OCI-LY7 (cell line): Measurements from ENCODE around the gene R3HDML. TPM values are rescaled to one million over a fixed set of nuclear protein-coding genes. Genes with fewer than 3 reads are reported as not detected.

ENCODE experiments used
- BruUV-seq: library from RNA; stranded (reverse); fragments of 400-500 nt; replicated peaks from 2 replicates; lab custom pipeline; 2021; lab: Mats Ljungman, UMichigan
- CTCF ChIA-PET: fragments of 300-600 bp; sonication (Branson Sonifier 250); formaldehyde crosslinking; loops from one replicate; lab custom pipeline; 2022; ENCODE audit warnings: antibody characterized with exemption; ENCODE audit not compliant: unreplicated experiment; lab: Charles Lee
- POLR2A ChIA-PET: fragments of 300-600 bp; sonication (Branson Sonifier 250); formaldehyde crosslinking; loops from one replicate; lab custom pipeline; 2022; ENCODE audit warnings: antibody characterized with exemption; lab: Charles Lee
- DNase-seq: peaks from one replicate; pipeline ENCODE4 v3.0.0-alpha.2; 2015; ENCODE audit warnings: low spot score
- H2AFZ ChIP-seq: fragments of 200-600 bp; sonication (generic), shearing (Covaris generic); 2 replicates; pipeline ENCODE4 v1.6.1; 2014; ENCODE audit warnings: mild to moderate bottlenecking, antibody characterized with exemption, low read length, moderate library complexity
- H3K27ac ChIP-seq: fragments of 200-600 bp; sonication (generic); 2 replicates; pipeline ENCODE4 v1.5.1; 2014; ENCODE audit warnings: mixed run types, low read depth, mild to moderate bottlenecking, moderate library complexity, low read length, inconsistent platforms; ENCODE audit not compliant: poor library complexity, severe bottlenecking
- H3K36me3 ChIP-seq: fragments of 200-600 bp; sonication (generic); 2 replicates; pipeline ENCODE4 v1.6.1; 2014; ENCODE audit warnings: mild to moderate bottlenecking, antibody characterized with exemption, low read length, moderate library complexity, mixed read lengths; ENCODE audit not compliant: insufficient read depth
- H3K4me1 ChIP-seq: fragments of 200-600 bp; sonication (generic); 2 replicates; pipeline ENCODE4 v1.5.1; 2014; ENCODE audit warnings: mild to moderate bottlenecking, low read length; ENCODE audit not compliant: insufficient read depth, poor library complexity, severe bottlenecking
- H3K4me2 ChIP-seq: fragments of 200-600 bp; sonication (generic); 2 replicates; pipeline ENCODE4 v1.6.1; 2014; ENCODE audit warnings: mild to moderate bottlenecking, low read length
- H3K4me3 ChIP-seq: fragments of 200-600 bp; sonication (generic); 2 replicates; pipeline ENCODE4 v1.5.1; 2014; ENCODE audit warnings: mild to moderate bottlenecking, low read depth, low read length; ENCODE audit not compliant: poor library complexity, severe bottlenecking
- H3K79me2 ChIP-seq: fragments of 200-600 bp; sonication (generic); 2 replicates; pipeline ENCODE4 v1.6.1; 2016; ENCODE audit warnings: low read depth, mild to moderate bottlenecking, low read length, moderate library complexity, mixed read lengths; ENCODE audit not compliant: insufficient read depth
- H3K9me2 ChIP-seq: fragments of 200-600 bp; sonication (generic); 2 replicates; pipeline ENCODE4 v1.6.1; 2016; ENCODE audit warnings: mild to moderate bottlenecking, low read length, mixed read lengths; ENCODE audit not compliant: insufficient read depth
- H3K9me3 ChIP-seq: fragments of 200-600 bp; sonication (generic); 2 replicates; pipeline ENCODE4 v1.6.1; 2014; ENCODE audit warnings: mild to moderate bottlenecking, mixed run types, low read length, mixed read lengths
- H4K20me1 ChIP-seq: fragments of 200-600 bp; sonication (generic); 2 replicates; pipeline ENCODE4 v1.6.1; 2014; ENCODE audit warnings: mild to moderate bottlenecking, antibody characterized with exemption, low read length, moderate library complexity, mixed read lengths; ENCODE audit not compliant: insufficient read depth
- EZH2phosphoT487 ChIP-seq: fragments of 200-600 bp; sonication (generic); IDR thresholded peaks from 2 replicates; pipeline ENCODE4 v1.6.1; 2018; ENCODE audit warnings: low read depth, borderline replicate concordance, mild to moderate bottlenecking, mixed run types, antibody characterized with exemption, low read length, moderate library complexity, mixed read lengths
- intact Hi-C: fragments of 100-400 bp; cut with micrococcal nuclease; formaldehyde crosslinking; loops from one replicate; pipeline ENCODE4 v1.10.0; 2022; ENCODE audit not compliant: unreplicated experiment
- total RNA-seq, 2 experiments: library from RNA; depleted of rRNA in 1 of 2; stranded (reverse); fragments of >200 nt in 1 of 2; shearing (Covaris generic) in 1 of 2; gene quantifications; 2 replicates each; pipeline ENCODE4 v1.2.3, GENCODE V29; 2014 to 2022
- TF ChIP-seq, protein P1 (sequence below): fragments of 200-600 bp; sonication (generic); conservative IDR thresholded peaks from 2 replicates; pipeline ENCODE4 v1.5.1; 2014; ENCODE audit warnings: mild to moderate bottlenecking, antibody characterized with exemption, low read length, moderate library complexity, mixed read lengths

The R3HDML gene
- total RNA-seq, 2 experiments from 2014 or later: not detected

DNA sequence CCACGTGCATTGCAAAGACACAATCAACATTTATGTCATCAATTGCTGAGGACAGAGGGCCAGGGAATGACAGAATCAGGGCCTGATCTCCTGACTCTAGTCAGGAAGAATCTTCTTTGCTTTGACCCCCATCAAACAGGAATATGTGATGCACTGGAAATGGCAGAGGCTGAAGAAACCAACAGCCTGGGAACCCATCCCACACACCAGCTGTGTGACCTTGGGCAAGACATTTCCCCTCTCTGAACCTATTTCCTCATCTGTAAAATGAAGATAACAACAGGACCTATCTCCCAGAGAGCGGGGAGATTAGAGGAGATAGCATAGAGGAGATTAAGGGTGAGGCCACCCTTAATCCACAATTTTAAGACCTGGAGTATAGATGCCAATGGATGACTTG is 20.2 kb downstream of the R3HDML start:
- Histone ChIP-seq H3K36me3 (no peaks in the 10 kb centered on the region), H2AFZ (no peak overlapping the region), H3K4me2 (no peak overlapping the region), H3K27ac (no peak overlapping the region), H3K9me2 (no peaks in the 10 kb centered on the region), H4K20me1 (no peaks in the 10 kb centered on the region), H3K9me3 (no peaks in the 10 kb centered on the region), H3K79me2 (no peaks in the 10 kb centered on the region), H3K4me3 (no peak overlapping the region), H3K4me1 (no peaks in the 10 kb centered on the region)
- TF ChIP-seq, protein P1, sequence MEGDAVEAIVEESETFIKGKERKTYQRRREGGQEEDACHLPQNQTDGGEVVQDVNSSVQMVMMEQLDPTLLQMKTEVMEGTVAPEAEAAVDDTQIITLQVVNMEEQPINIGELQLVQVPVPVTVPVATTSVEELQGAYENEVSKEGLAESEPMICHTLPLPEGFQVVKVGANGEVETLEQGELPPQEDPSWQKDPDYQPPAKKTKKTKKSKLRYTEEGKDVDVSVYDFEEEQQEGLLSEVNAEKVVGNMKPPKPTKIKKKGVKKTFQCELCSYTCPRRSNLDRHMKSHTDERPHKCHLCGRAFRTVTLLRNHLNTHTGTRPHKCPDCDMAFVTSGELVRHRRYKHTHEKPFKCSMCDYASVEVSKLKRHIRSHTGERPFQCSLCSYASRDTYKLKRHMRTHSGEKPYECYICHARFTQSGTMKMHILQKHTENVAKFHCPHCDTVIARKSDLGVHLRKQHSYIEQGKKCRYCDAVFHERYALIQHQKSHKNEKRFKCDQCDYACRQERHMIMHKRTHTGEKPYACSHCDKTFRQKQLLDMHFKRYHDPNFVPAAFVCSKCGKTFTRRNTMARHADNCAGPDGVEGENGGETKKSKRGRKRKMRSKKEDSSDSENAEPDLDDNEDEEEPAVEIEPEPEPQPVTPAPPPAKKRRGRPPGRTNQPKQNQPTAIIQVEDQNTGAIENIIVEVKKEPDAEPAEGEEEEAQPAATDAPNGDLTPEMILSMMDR: no peak
- TF ChIP-seq EZH2phosphoT487: no peak
- ChIA-PET CTCF (no interaction called here), POLR2A (no interaction called here)
- no peak for DNase-seq
- BruUV-seq: no TSS peak
- intact Hi-C loops: no loop called here

DNA sequence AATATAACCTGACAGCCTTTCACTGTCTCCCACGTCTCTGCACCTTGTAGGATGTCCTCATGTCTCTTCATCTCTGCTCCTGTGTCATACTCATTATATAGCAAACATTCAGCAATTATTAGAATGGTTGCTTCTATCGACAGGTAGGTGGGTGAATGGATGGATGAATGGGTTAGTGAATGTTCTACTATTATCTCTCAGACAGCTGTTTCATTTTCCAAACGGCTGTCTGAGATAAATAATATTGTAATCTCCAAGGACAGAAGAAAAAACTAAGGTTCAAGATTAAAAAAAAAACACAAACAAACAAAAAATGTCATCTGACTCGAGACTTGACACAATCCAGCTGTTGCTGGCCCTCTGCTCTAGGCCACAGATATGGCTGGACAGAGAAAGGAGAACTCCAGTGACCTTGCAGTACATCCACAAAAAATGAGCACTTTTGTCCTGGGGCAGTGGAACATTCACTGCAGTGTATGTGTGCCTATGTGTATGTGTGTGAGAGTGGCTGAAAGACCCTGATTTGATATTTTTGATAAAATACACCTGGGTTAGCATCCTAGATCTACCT is 20.8 kb downstream of the R3HDML start:
- no peaks in the 10 kb centered on the region for H3K4me1 ChIP-seq
- POLR2A ChIA-PET: no interaction called here
- H3K9me3 ChIP-seq: no peaks in the 10 kb centered on the region
- H3K36me3 ChIP-seq: no peaks in the 10 kb centered on the region
- no peaks in the 10 kb centered on the region for H3K79me2 ChIP-seq
- no peak for DNase-seq
- TF ChIP-seq EZH2phosphoT487: no peak
- TF ChIP-seq, protein P1: no peak
- no peak overlapping the region for H3K27ac ChIP-seq
- CTCF ChIA-PET: no interaction called here
- BruUV-seq: no TSS peak
- H3K4me3 ChIP-seq: no peak overlapping the region
- intact Hi-C loops: no loop called here
- no peak overlapping the region for H3K4me2 ChIP-seq
- H3K9me2 ChIP-seq: no peaks in the 10 kb centered on the region
- no peaks in the 10 kb centered on the region for H4K20me1 ChIP-seq
- no peak overlapping the region for H2AFZ ChIP-seq

DNA sequence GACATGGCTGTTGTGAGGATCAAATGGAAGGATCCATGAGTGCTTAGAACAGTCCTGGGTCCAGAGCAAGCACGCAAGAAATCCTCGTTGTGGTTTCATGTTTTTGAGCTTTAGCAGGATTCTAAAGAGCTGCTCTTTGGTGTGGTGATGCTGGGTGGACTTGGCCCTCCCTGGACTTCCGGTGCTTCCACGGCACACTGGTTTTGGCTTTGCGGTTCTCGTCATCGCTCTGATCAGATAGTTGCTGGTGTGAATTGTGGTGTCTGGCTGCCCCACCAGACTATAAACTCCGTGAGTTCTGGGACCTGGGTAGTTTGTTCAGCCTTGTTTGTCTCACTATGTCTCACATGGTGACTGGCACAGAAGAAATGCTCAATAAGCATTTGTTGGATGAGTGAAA is 21.9 kb downstream of the R3HDML start:
- Histone ChIP-seq H4K20me1 (no peaks in the 10 kb centered on the region), H3K36me3 (no peaks in the 10 kb centered on the region), H3K4me2 (no peak overlapping the region), H3K9me2 (no peaks in the 10 kb centered on the region), H3K4me3 (no peak overlapping the region), H2AFZ (no peak overlapping the region), H3K9me3 (no peaks in the 10 kb centered on the region), H3K27ac (no peak overlapping the region), H3K79me2 (no peaks in the 10 kb centered on the region), H3K4me1 (no peaks in the 10 kb centered on the region)
- intact Hi-C loops: no loop called here
- no peak for DNase-seq
- ChIA-PET POLR2A (no interaction called here), CTCF (no interaction called here)
- no TSS peak for BruUV-seq
- no peak for TF ChIP-seq EZH2phosphoT487
- TF ChIP-seq, protein P1: no peak
